IgD-negative memory B cell (primary cell): ENCODE results near the gene SLC25A6. TPM values are rescaled to one million over a fixed set of nuclear protein-coding genes. Genes with fewer than 3 reads are reported as not detected.
"Not testable (repeated sequence)": the region's sequence is repeated elsewhere in the genome, so short reads cannot be mapped to it uniquely, and the experiment has no call there.

Experiments used
- H3K27ac Mint-ChIP-seq, 3 donors: one replicate each; pipeline ENCODE4 v1.8.0; 2020 to 2022; ENCODE audit warnings: mild to moderate bottlenecking in 3 of 3, mixed read lengths in 3 of 3, moderate library complexity in 1 of 3
- H3K27me3 Mint-ChIP-seq: one replicate; pipeline ENCODE4 v1.8.0; 2021; ENCODE audit warnings: mixed read lengths
- H3K36me3 Mint-ChIP-seq: one replicate; pipeline ENCODE4 v1.8.0; 2020; ENCODE audit warnings: mild to moderate bottlenecking, mixed read lengths
- H3K4me1 Mint-ChIP-seq, 3 donors: one replicate each; pipeline ENCODE4 v1.8.0; 2020 to 2022; ENCODE audit warnings: mixed read lengths in 3 of 3, mild to moderate bottlenecking in 1 of 3
- H3K4me3 Mint-ChIP-seq, 4 donors: one replicate each; pipeline ENCODE4 v1.8.0; 2020 to 2022; ENCODE audit warnings: mild to moderate bottlenecking in 4 of 4, mixed read lengths in 4 of 4, moderate library complexity in 3 of 4
- H3K9me3 Mint-ChIP-seq, 3 donors: one replicate each; pipeline ENCODE4 v1.8.0; 2020 to 2021; ENCODE audit warnings: mixed read lengths in 3 of 3, mild to moderate bottlenecking in 1 of 3
- polyA plus RNA-seq: library from polyadenylated mRNA; unstranded; fragments of 300-500 nt; fragmentation: Illumina TruSeq; gene quantifications from one replicate; pipeline ENCODE4 v1.2.3, GENCODE V29; 2021

SLC25A6 gene
- 881 TPM for polyA plus RNA-seq

DNA sequence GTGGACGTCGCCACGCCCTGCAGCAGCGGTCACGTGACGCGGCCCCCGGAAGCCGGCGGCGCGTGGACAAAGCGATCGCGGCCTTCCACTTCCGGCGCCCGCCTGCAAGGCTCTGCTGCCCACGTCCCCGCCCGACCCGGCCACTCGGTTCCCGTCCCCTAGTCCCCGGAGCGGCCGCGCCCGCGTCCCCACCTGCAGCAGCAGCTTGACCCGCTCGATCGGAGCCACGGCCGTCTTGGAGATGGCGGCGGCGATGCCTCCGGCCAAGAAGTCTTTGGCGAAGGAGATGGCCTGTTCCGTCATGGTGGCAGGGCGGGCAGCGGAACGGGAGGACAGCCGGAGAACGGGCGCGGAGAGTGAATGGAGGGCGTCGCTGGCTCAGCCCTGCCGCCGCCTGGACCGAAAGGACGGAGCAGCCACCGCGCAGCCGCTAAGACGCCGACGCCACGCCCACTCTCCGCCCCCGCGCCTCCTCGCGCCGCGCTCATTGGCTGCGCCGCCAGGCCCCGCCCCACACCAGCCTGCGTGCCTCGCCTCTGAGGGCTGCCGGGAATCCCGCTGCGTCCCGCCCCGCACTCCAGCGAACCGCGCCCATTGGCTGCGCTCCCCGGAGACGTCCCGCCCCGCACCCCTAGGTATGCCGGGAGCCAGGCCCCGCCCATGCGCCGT, at the start of gene SLC25A6:
SLC25A6 (minus strand) TSS at position 407 of the 669 bp plus-strand sequence; CDS start at position 303, 104 bp downstream.
- H3K36me3 Mint-ChIP-seq = peaks cover 2% of the 10 kb centered on the region
- H3K9me3 Mint-ChIP-seq = no peaks in the 10 kb centered on the region
- H3K27me3 Mint-ChIP-seq = no peaks in the 10 kb centered on the region
- peak within 1 kb of the TSS; percentile 90 to 96 (median 92) for H3K4me3 Mint-ChIP-seq
- peak within 1 kb of the TSS; percentile 93 to 99 (median 97) for H3K27ac Mint-ChIP-seq
- H3K4me1 Mint-ChIP-seq = peaks cover 5 to 24% (median 17%) of the 10 kb centered on the region in 3 donors

DNA sequence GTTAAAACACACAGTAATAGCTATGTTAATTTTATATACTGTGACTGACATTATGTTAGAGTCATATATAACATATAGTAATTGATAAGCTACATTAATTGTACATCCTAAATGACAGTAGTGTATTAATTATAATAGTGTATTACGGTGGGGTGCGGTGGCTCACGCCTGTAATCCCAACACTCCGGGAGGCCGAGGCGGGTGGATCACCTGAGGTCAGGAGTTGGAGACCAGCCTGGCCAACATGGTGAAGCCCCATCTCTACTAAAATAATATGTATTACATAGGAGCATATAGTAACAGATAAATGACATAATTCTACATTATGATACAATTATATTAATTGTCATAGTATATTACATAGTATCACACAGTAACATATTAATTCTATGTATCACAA, 48.6 kb upstream of the SLC25A6 start:
- Mint-ChIP-seq H3K27me3 (no peaks in the 10 kb centered on the region), H3K36me3 (peaks cover 13% of the 10 kb centered on the region), H3K9me3 (no peaks in the 10 kb centered on the region), H3K27ac (no peak overlapping the region), H3K4me1 (no peaks in the 10 kb centered on the region), H3K4me3 (no peak overlapping the region)

DNA sequence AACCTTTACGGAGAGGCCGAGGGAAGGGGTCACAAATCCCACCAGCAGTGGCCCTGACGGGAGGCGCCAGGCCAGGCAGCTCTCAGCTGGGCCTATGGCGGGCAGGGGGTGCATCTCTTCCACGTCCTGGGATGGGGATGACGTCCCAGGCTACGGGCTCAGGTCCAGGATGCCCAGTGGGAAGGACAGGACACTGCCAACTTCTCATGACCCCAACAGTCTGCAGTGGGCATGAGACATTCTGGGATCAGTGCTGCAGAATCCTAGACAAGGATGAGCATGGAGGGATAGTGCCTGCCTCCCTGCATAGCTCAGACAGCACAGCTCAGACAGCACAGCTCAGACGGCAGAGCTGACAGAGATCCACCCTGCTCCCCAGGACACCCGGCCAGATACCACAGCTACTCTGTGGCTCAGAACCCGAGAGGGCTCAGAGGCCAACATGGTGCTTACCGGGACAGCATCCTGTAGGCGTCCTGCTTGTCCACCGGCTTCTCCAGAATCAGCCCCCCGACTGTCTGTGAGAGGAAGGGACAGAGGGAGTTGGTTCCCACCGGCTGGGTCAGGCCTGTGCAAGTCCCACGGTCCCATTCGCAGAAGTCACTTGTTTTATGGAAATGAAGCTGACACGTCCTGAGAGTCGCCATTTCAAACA, 43.5 kb upstream of the SLC25A6 start:
- H3K27ac Mint-ChIP-seq = peak overlapping the region in 1 of 3 donors; percentile 27
- no peaks in the 10 kb centered on the region for H3K9me3 Mint-ChIP-seq
- peaks cover 9% of the 10 kb centered on the region for H3K36me3 Mint-ChIP-seq
- peaks cover 0 to 2% (median 0%) of the 10 kb centered on the region in 3 donors for H3K4me1 Mint-ChIP-seq
- H3K27me3 Mint-ChIP-seq = no peaks in the 10 kb centered on the region
- no peak overlapping the region for H3K4me3 Mint-ChIP-seq

DNA sequence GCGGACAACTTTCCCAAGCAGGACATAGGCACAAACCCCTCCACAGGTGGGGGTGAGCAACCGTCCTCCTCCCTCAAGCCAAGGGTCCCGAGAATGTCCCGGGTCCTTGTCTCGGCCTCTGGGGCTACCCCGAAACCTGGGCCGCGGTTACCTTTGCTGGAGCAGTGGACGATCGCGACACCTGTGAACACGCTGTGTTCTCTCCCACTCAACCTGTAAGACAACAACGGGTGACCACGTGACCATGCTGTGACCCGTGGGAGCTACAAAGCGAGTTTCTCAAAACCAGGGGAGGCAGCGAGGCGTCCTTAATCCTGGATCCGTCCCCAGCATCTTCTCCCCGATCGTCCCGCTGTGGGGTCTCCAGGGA, 42.9 kb upstream of the SLC25A6 start:
- Mint-ChIP-seq H3K27ac (peak overlapping the region in 1 of 3 donors; percentile 27), H3K9me3 (no peaks in the 10 kb centered on the region), H3K27me3 (no peaks in the 10 kb centered on the region), H3K36me3 (peaks cover 9% of the 10 kb centered on the region), H3K4me3 (no peak overlapping the region), H3K4me1 (peaks cover 0 to 2% (median 0%) of the 10 kb centered on the region in 3 donors)

DNA sequence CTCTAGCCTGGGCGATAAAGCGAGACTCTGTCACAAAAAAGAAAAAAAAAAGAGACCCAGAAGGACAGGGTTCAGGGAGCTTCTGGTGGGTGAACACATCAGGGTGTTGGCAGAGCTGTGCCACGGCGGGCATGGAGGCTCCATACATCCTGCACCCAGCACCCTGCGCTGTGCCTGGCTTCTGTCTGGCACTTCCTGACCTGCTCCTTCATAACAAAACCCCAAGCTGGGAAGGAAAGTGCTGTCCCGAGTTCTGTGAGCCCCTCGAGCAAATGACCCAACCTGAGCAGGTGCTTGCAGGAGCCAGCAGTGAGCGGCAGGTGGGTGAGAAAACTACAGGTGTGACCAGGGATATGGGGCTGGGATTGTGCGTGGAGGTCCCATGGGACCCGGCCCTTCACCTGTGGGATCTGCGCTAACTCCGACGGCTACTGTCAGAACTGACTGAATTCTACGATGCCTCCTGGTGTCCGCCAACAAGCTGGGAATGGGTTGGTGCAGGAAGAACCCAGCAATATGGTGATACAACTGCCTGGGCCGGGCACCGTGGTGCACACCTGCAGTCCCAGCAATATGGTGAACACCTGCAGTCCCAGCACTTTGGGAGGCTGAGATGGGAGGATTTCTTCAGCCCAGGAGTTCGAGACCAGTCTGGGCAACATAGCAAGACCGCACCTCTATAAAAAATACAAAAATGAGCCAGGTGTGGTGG, 41.9 kb upstream of the SLC25A6 start:
- Mint-ChIP-seq H3K36me3 (peaks cover 9% of the 10 kb centered on the region), H3K9me3 (no peaks in the 10 kb centered on the region), H3K4me1 (peaks cover 0 to 2% (median 0%) of the 10 kb centered on the region in 3 donors), H3K4me3 (no peak overlapping the region), H3K27me3 (no peaks in the 10 kb centered on the region), H3K27ac (no peak overlapping the region)

DNA sequence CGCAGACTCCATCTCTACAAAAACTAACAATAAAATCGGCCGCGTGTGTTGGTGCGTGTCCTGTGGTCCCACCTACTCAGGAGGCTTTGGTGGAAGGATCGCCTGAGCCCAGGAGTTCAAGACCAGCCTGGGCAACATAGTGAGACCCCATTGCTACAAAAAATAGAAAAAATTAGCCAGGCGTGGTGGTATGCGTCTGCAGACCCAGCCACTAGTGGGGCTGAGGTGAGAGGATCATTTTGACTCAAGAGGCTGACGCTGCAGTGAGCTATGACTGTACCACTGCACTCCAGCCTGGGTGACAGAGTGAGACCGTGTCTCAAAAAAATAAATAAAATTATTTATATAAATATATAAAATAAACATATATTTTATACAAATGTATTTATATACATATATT, 38.5 kb upstream of the SLC25A6 start:
- H3K27me3 Mint-ChIP-seq = no peaks in the 10 kb centered on the region
- H3K9me3 Mint-ChIP-seq = no peaks in the 10 kb centered on the region
- no peak overlapping the region for H3K4me3 Mint-ChIP-seq
- H3K27ac Mint-ChIP-seq = no peak overlapping the region
- H3K36me3 Mint-ChIP-seq = peaks cover 2% of the 10 kb centered on the region
- H3K4me1 Mint-ChIP-seq = peaks cover 0 to 2% (median 0%) of the 10 kb centered on the region in 3 donors

DNA sequence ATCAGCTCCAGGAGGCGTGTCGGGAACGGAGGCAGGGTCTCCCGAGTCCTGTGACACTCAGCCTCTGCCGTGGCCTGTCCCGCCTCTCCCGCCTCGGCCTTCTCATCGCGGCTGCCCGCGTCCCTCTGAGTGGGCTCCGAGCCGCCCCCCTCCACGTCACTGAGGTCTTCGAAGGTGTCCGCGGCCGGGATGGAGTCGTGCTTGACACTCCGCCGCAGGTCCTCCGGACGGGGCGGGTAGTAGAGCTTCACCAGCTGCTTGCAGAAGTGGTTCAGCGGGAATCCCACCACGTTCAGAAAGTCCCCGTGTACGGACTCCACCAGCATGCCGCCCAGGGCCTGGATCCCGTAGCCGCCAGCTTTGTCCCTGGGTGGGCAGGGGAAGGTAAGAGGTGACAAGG, 35.8 kb upstream of the SLC25A6 start:
- Mint-ChIP-seq H3K9me3 (peaks cover 0 to 1% (median 0%) of the 10 kb centered on the region in 3 donors), H3K27ac (no peak overlapping the region), H3K36me3 (peaks cover 2% of the 10 kb centered on the region), H3K4me3 (no peak overlapping the region), H3K4me1 (peaks cover 0 to 2% (median 0%) of the 10 kb centered on the region in 3 donors), H3K27me3 (no peaks in the 10 kb centered on the region)

DNA sequence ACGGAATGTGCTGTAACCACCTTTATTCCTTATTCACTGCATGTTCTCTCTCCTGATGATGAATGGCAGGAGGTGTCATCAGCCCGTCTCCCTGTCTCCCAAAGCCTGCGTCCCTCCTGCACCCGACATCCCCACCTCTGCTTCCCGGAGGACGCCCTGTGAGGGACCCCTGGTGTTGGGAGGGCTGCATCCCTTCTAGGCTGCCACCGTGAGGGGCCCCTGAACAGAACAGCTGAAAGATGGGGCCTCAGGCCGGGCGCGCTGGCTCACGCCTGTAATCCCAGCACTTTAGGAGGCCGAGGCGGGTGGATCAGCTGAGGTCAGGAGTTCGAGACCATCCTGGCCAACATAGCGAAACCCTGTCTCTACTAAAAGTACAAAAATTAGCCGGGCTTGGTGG, 34.4 kb upstream of the SLC25A6 start:
- H3K27ac Mint-ChIP-seq, H3K27me3 Mint-ChIP-seq, H3K4me3 Mint-ChIP-seq, H3K9me3 Mint-ChIP-seq, H3K36me3 Mint-ChIP-seq, H3K4me1 Mint-ChIP-seq: not testable (repeated sequence)

DNA sequence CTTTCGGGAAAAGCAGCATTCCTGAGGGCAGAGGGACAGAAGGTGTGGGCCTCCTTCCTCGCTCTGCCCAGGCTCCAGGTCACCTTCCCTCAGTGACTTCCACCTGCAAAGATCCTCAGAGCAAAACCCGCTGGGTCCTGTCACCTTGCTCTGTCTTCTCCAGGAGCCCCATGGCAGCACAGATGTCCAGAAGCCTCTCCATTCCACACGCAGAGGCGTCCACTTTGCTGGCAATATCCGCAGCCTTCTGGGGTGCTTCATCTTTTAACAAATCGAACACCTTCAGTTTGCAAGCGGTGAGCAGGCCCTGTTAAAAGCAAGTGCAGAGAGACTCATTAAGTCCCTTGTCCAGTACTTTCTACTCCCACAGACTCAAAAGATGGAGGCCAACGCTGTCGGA, 33.5 kb upstream of the SLC25A6 start:
- Mint-ChIP-seq H3K9me3 (peaks cover 0 to 3% (median 1%) of the 10 kb centered on the region in 3 donors), H3K27me3 (no peaks in the 10 kb centered on the region), H3K4me1 (no peaks in the 10 kb centered on the region), H3K36me3 (peaks cover 6% of the 10 kb centered on the region), H3K4me3 (no peak overlapping the region), H3K27ac (no peak overlapping the region)

DNA sequence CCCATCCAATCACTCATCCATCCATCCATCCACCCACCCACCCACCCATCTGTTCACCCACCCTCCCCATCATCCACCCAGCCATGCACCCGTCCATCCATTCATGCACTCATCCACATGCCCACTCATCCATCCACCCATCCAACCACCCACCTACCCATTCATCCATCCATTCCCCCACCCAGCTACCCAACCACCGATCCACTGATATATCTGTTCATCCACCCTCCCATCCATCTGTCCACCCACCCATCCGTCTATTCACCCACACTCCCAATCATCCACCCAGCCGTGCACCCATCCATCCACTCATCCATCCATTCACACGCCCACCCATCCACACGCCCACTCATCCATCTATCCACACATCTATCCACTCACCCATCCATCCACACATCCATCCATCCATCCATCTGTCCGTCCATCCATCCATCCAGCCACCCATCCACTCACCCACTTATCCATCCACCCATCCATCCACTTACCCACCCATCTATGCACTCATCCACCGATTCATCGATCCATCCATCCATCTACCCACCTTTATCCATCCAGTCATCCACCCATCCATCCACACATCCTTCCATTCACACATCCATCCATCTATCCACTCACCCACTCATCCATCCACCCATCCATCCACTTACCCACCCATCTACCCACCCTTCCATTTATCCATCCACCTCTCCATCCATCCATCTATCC, 32.4 kb upstream of the SLC25A6 start:
- Mint-ChIP-seq H3K36me3 (peaks cover 11% of the 10 kb centered on the region), H3K4me3 (no peak overlapping the region), H3K4me1 (peaks cover 0 to 4% (median 0%) of the 10 kb centered on the region in 3 donors), H3K27me3 (no peaks in the 10 kb centered on the region), H3K9me3 (peaks cover 0 to 4% (median 3%) of the 10 kb centered on the region in 3 donors), H3K27ac (peak overlapping the region in 1 of 3 donors; percentile 68)

DNA sequence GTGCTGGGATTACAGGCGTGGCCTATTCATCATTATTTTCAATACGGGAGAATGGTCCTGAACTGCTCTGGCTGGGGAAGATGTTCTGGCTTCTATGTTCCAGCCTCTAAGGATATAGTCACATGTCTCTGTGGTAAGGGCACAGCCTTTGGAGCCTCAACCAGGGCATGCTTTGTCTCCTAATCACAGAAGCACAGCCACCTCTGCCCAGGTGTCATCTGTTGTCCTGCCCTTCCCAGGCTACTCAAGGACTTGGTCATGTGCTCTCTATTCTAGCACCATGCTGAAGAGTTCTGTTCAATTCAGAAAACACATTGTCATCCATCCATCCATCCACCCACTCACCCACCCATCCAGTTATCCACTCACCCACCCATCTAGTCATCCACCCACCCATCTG, 31.3 kb upstream of the SLC25A6 start:
- Mint-ChIP-seq H3K4me1 (peaks cover 0 to 4% (median 0%) of the 10 kb centered on the region in 3 donors), H3K9me3 (peaks cover 0 to 4% (median 3%) of the 10 kb centered on the region in 3 donors), H3K36me3 (peaks cover 11% of the 10 kb centered on the region), H3K27ac (peak overlapping the region in 1 of 3 donors; percentile 67), H3K27me3 (no peaks in the 10 kb centered on the region), H3K4me3 (peak overlapping the region in 1 of 4 donors; percentile 27)

DNA sequence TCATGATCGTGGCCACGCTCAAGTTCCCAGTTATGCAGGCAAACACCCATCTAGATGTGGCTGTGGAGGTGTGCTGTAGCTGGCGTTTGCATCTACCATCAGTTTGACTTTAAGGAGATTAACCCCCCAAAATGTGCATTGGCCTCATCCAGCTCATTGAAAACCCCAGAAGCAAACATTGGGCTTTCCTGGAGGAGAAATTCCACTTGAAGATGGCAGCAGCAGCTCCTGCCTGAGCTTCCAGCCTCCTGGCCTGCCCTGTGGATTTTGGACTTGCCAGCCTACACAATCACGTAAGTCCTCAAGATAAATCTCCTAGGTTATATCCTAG, 30.2 kb upstream of the SLC25A6 start:
- Mint-ChIP-seq H3K9me3 (peaks cover 0 to 4% (median 3%) of the 10 kb centered on the region in 3 donors), H3K27ac (no peak overlapping the region), H3K36me3 (peaks cover 11% of the 10 kb centered on the region), H3K4me1 (peaks cover 0 to 4% (median 0%) of the 10 kb centered on the region in 3 donors), H3K27me3 (no peaks in the 10 kb centered on the region), H3K4me3 (no peak overlapping the region)

DNA sequence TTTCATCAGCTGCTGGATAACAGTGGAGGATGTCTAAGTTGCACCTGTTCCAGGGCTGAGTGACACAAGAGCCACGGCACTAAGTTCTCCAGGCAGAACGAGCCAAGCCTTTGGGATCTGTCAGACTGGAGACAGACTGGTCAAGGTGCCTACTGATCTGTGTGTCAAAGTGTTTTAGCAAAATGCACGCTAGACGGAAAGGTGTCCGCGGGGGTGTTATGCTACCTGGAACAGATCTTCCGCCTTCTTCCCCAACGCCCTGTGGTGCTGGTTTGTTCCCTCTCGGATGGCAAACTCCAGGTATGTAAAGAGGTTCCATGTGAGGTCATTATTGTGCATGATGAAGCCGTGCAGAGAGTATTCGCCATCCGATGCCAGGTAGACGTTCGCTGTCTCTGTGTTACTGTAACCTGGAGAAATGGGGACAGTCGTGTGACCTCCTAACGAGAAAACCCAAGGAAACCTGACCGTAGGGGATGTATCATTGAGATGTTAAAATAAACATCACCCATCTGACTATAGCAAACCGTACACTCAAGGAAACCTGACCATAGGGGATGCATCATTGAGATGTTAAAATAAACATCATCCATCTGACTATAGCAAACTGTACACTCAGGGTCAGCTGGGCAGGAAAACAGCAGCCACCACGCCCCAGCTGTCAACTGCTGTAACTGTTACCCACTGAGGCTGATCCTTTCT, 29.7 kb upstream of the SLC25A6 start:
- H3K4me1 Mint-ChIP-seq = peaks cover 0 to 4% (median 0%) of the 10 kb centered on the region in 3 donors
- H3K9me3 Mint-ChIP-seq = peaks cover 0 to 4% (median 3%) of the 10 kb centered on the region in 3 donors
- no peak overlapping the region for H3K27ac Mint-ChIP-seq
- H3K36me3 Mint-ChIP-seq = peaks cover 11% of the 10 kb centered on the region
- H3K27me3 Mint-ChIP-seq = no peaks in the 10 kb centered on the region
- no peak overlapping the region for H3K4me3 Mint-ChIP-seq

DNA sequence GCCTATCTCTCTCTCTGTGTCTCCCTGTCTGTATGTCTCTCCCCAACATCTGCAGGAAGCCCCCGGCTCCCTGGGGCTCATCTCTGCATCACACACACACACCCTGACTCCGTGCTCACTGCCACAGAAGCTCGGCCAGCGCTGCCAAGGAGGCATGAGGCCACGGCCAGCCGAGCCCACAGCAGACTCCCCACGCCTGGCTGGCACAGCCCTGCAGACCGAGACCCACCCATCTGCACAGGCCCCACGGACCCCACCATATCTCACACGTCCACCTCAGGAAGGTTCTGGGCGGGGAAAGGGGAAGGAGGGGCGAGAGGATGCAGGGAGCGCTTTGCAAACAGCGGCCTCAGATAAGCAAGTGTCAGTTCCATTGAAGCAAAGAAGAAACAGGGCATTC, 28.5 kb upstream of the SLC25A6 start:
- Mint-ChIP-seq H3K27me3 (no peaks in the 10 kb centered on the region), H3K27ac (peak overlapping the region in 1 of 3 donors; percentile 30), H3K4me1 (peaks cover 0 to 4% (median 0%) of the 10 kb centered on the region in 3 donors), H3K36me3 (peaks cover 11% of the 10 kb centered on the region), H3K4me3 (no peak overlapping the region), H3K9me3 (peaks cover 0 to 4% (median 3%) of the 10 kb centered on the region in 3 donors)
